Activated naive CD8-positive, alpha-beta T cell (primary cell): ENCODE measurements around the gene DDX3X.
"Not testable (repeated sequence)": the region's sequence is repeated elsewhere in the genome, so short reads cannot be mapped to it uniquely, and the experiment has no call there.

Experiments
- H3K27ac Mint-ChIP-seq: one replicate; pipeline ENCODE4 v1.8.0; 2021; ENCODE audit warnings: mixed read lengths
- H3K27me3 Mint-ChIP-seq: one replicate; pipeline ENCODE4 v1.8.0; 2021; ENCODE audit warnings: mixed read lengths
- H3K36me3 Mint-ChIP-seq: one replicate; pipeline ENCODE4 v1.8.0; 2021; ENCODE audit warnings: mixed read lengths
- H3K4me1 Mint-ChIP-seq: one replicate; pipeline ENCODE4 v1.8.0; 2021; ENCODE audit warnings: low read depth, mixed read lengths
- H3K4me3 Mint-ChIP-seq: one replicate; pipeline ENCODE4 v1.8.0; 2021; ENCODE audit warnings: mild to moderate bottlenecking, mixed read lengths
- H3K9me3 Mint-ChIP-seq: one replicate; pipeline ENCODE4 v1.8.0; 2021; ENCODE audit warnings: low read depth, mixed read lengths

The DDX3X gene

GRCh38 chrX:41377624-41378023 lies 43.7 kb downstream of the DDX3X start:
- Mint-ChIP-seq H3K4me1 (peaks cover 8% of the 10 kb centered on the region), H3K9me3 (no peaks in the 10 kb centered on the region), H3K4me3 (no peak overlapping the region), H3K27me3 (no peaks in the 10 kb centered on the region), H3K36me3 (no peaks in the 10 kb centered on the region), H3K27ac (peak overlapping the region; percentile 73)

GRCh38 chrX:41381685-41382084 lies 47.7 kb downstream of the DDX3X start:
- Mint-ChIP-seq H3K9me3 (no peaks in the 10 kb centered on the region), H3K4me3 (no peak overlapping the region), H3K27me3 (no peaks in the 10 kb centered on the region), H3K36me3 (no peaks in the 10 kb centered on the region), H3K4me1 (peaks cover 22% of the 10 kb centered on the region), H3K27ac (no peak overlapping the region)

GRCh38 chrX:41382714-41383645 lies 49.0 kb downstream of the DDX3X start:
- Mint-ChIP-seq H3K9me3 (no peaks in the 10 kb centered on the region), H3K36me3 (no peaks in the 10 kb centered on the region), H3K27me3 (no peaks in the 10 kb centered on the region), H3K4me3 (peak overlapping the region; percentile 51), H3K4me1 (peaks cover 17% of the 10 kb centered on the region), H3K27ac (peak overlapping the region; percentile 79)

- no peaks in the 10 kb centered on the region for H3K36me3 Mint-ChIP-seq
- H3K27ac Mint-ChIP-seq = no peak overlapping the region
- no peak overlapping the region for H3K4me3 Mint-ChIP-seq
- no peaks in the 10 kb centered on the region for H3K27me3 Mint-ChIP-seq
- peaks cover 16% of the 10 kb centered on the region for H3K4me1 Mint-ChIP-seq
- no peaks in the 10 kb centered on the region for H3K9me3 Mint-ChIP-seq
These were observed 50.2 kb downstream of the DDX3X start for GRCh38 chrX:41384051-41384705.

GRCh38 chrX:41386222-41386990 lies 52.4 kb downstream of the DDX3X start:
- no peak overlapping the region for H3K4me3 Mint-ChIP-seq
- no peaks in the 10 kb centered on the region for H3K36me3 Mint-ChIP-seq
- no peaks in the 10 kb centered on the region for H3K27me3 Mint-ChIP-seq
- no peak overlapping the region for H3K27ac Mint-ChIP-seq
- no peaks in the 10 kb centered on the region for H3K9me3 Mint-ChIP-seq
- H3K4me1 Mint-ChIP-seq = peaks cover 16% of the 10 kb centered on the region

GRCh38 chrX:41388543-41388942 lies 54.6 kb downstream of the DDX3X start:
- H3K27ac Mint-ChIP-seq = no peak overlapping the region
- H3K36me3 Mint-ChIP-seq = no peaks in the 10 kb centered on the region

GRCh38 chrX:41389311-41389888 lies 55.4 kb downstream of the DDX3X start:
- Mint-ChIP-seq H3K27me3 (no peaks in the 10 kb centered on the region), H3K27ac (no peak overlapping the region), H3K36me3 (no peaks in the 10 kb centered on the region), H3K9me3 (no peaks in the 10 kb centered on the region), H3K4me1 (peaks cover under 1% of the 10 kb centered on the region), H3K4me3 (no peak overlapping the region)

More at GRCh38 chrX:41388543-41388942, 54.6 kb downstream of the DDX3X start:
- Mint-ChIP-seq H3K4me1 (peaks cover 5% of the 10 kb centered on the region), H3K27me3 (no peaks in the 10 kb centered on the region), H3K4me3 (no peak overlapping the region), H3K9me3 (no peaks in the 10 kb centered on the region)

- not testable (repeated sequence) for H3K4me3 Mint-ChIP-seq, H3K27me3 Mint-ChIP-seq, H3K36me3 Mint-ChIP-seq, H3K4me1 Mint-ChIP-seq, H3K27ac Mint-ChIP-seq, H3K9me3 Mint-ChIP-seq
These were observed 56.6 kb downstream of the DDX3X start for GRCh38 chrX:41390576-41390975.

GRCh38 chrX:41391606-41392005 lies 57.6 kb downstream of the DDX3X start:
- no peaks in the 10 kb centered on the region for H3K36me3 Mint-ChIP-seq
- no peaks in the 10 kb centered on the region for H3K4me1 Mint-ChIP-seq
- H3K4me3 Mint-ChIP-seq = no peak overlapping the region
- H3K27ac Mint-ChIP-seq = no peak overlapping the region
- H3K27me3 Mint-ChIP-seq = no peaks in the 10 kb centered on the region
- no peaks in the 10 kb centered on the region for H3K9me3 Mint-ChIP-seq

GRCh38 chrX:41394293-41394692 lies 60.3 kb downstream of the DDX3X start:
- Mint-ChIP-seq H3K4me1 (no peaks in the 10 kb centered on the region), H3K27ac (no peak overlapping the region), H3K4me3 (no peak overlapping the region), H3K27me3 (no peaks in the 10 kb centered on the region), H3K36me3 (no peaks in the 10 kb centered on the region), H3K9me3 (no peaks in the 10 kb centered on the region)

- no peaks in the 10 kb centered on the region for H3K36me3 Mint-ChIP-seq
- no peaks in the 10 kb centered on the region for H3K4me1 Mint-ChIP-seq
- no peaks in the 10 kb centered on the region for H3K27me3 Mint-ChIP-seq
- H3K27ac Mint-ChIP-seq = no peak overlapping the region
- H3K4me3 Mint-ChIP-seq = no peak overlapping the region
- H3K9me3 Mint-ChIP-seq = no peaks in the 10 kb centered on the region
These were observed 63.3 kb downstream of the DDX3X start for GRCh38 chrX:41397219-41397618.

GRCh38 chrX:41397768-41398167 lies 63.8 kb downstream of the DDX3X start:
- no peak overlapping the region for H3K4me3 Mint-ChIP-seq
- H3K27ac Mint-ChIP-seq = no peak overlapping the region
- H3K4me1 Mint-ChIP-seq = no peaks in the 10 kb centered on the region
- no peaks in the 10 kb centered on the region for H3K27me3 Mint-ChIP-seq
- no peaks in the 10 kb centered on the region for H3K9me3 Mint-ChIP-seq
- no peaks in the 10 kb centered on the region for H3K36me3 Mint-ChIP-seq

GRCh38 chrX:41402556-41402955 lies 68.6 kb downstream of the DDX3X start:
- H3K27me3 Mint-ChIP-seq, H3K9me3 Mint-ChIP-seq, H3K4me3 Mint-ChIP-seq, H3K27ac Mint-ChIP-seq, H3K36me3 Mint-ChIP-seq, H3K4me1 Mint-ChIP-seq: not testable (repeated sequence)

GRCh38 chrX:41405551-41405950 lies 71.6 kb downstream of the DDX3X start:
- H3K9me3 Mint-ChIP-seq = no peaks in the 10 kb centered on the region
- no peak overlapping the region for H3K4me3 Mint-ChIP-seq
- H3K27ac Mint-ChIP-seq = no peak overlapping the region
- no peaks in the 10 kb centered on the region for H3K36me3 Mint-ChIP-seq
- no peaks in the 10 kb centered on the region for H3K27me3 Mint-ChIP-seq
- no peaks in the 10 kb centered on the region for H3K4me1 Mint-ChIP-seq

- no peaks in the 10 kb centered on the region for H3K27me3 Mint-ChIP-seq
- no peak overlapping the region for H3K27ac Mint-ChIP-seq
- no peaks in the 10 kb centered on the region for H3K36me3 Mint-ChIP-seq
- no peaks in the 10 kb centered on the region for H3K9me3 Mint-ChIP-seq
- no peak overlapping the region for H3K4me3 Mint-ChIP-seq
- H3K4me1 Mint-ChIP-seq = no peaks in the 10 kb centered on the region
These were observed 72.2 kb downstream of the DDX3X start for GRCh38 chrX:41406201-41406600.
